ENCODE measurements around the gene FBXO5. TPM values are rescaled to one million over a fixed set of nuclear protein-coding genes. Genes with fewer than 3 reads are reported as not detected.

The FBXO5 gene
- total and polyA plus RNA-seq, 4 donors: 1.5 to 32.1 (median 1.8) TPM

Small RNAs within 50 kb of the gene (small RNA-seq; reads per million reads assigned to genes)
- not detected for gene AL080276.1

Other genes starting within 250 kb of the FBXO5 start
- gene VIP, start 232.2 kb downstream of the FBXO5 start, total RNA-seq: under 1 TPM; 0.25 to 0.33 TPM
- gene VIP, start 232.2 kb downstream of the FBXO5 start, polyA plus RNA-seq: under 1 TPM; 0.09 to 0.71 TPM
- 10 to 100 TPM in 1 of 2 donors, 1 to 10 TPM in 1; 6.1 to 10.7 TPM for gene MTRF1L, start 19.7 kb upstream of the FBXO5 start, total RNA-seq
- gene MTRF1L, start 19.7 kb upstream of the FBXO5 start, polyA plus RNA-seq: 10 to 100 TPM in 1 of 2 donors, 1 to 10 TPM in 1; 6.2 to 11.1 TPM
- gene RGS17, start 148.2 kb upstream of the FBXO5 start, total RNA-seq: under 1 TPM; under 0.01 to 0.09 TPM
- under 1 TPM; 0.01 to 0.06 TPM for gene RGS17, start 148.2 kb upstream of the FBXO5 start, polyA plus RNA-seq